ENCODE data around the gene RBM23. TPM values are rescaled to one million over a fixed set of nuclear protein-coding genes. Genes with fewer than 3 reads are reported as not detected.

RBM23 gene
- total and polyA plus RNA-seq, 8 donors, result 64.9 to 133 (median 109) TPM

DNA sequence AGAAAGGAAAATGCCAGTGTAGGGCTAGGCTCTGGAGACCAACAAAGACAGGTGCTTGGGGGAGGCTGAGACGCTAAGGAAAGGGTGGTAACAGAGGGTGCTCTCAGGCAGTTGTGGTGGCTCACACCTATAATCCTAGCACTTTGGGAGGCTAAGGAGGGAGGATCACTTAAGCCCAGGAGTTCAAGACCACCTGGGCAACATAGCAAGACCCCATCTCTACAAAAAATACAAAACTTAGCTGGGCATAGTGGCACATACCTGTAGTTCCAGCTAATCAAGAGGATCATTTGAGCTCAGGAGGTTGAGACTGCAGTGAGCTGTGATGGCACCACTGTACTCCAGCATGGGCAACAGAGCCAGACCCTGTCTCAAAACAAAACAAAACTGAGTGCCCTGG is 23.5 kb downstream of the RBM23 start:
- intact Hi-C loops (cut with DNase I), result no loop called here
- no peak for ATAC-seq
- Histone ChIP-seq H3K27me3 (no peaks in the 10 kb centered on the region), H3K9me3 (no peaks in the 10 kb centered on the region), H3K4me1 (peaks cover 0 to 8% of the 10 kb centered on the region in 2 donors), H3K4me3 (no peak overlapping the region), H3K36me3 (peaks cover 0 to 24% of the 10 kb centered on the region in 2 donors), H3K27ac (no peak overlapping the region)
- no peak for DNase-seq
- TF ChIP-seq, protein P1, sequence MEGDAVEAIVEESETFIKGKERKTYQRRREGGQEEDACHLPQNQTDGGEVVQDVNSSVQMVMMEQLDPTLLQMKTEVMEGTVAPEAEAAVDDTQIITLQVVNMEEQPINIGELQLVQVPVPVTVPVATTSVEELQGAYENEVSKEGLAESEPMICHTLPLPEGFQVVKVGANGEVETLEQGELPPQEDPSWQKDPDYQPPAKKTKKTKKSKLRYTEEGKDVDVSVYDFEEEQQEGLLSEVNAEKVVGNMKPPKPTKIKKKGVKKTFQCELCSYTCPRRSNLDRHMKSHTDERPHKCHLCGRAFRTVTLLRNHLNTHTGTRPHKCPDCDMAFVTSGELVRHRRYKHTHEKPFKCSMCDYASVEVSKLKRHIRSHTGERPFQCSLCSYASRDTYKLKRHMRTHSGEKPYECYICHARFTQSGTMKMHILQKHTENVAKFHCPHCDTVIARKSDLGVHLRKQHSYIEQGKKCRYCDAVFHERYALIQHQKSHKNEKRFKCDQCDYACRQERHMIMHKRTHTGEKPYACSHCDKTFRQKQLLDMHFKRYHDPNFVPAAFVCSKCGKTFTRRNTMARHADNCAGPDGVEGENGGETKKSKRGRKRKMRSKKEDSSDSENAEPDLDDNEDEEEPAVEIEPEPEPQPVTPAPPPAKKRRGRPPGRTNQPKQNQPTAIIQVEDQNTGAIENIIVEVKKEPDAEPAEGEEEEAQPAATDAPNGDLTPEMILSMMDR (IDR thresholded peaks at IDR 0.05), result no peak

DNA sequence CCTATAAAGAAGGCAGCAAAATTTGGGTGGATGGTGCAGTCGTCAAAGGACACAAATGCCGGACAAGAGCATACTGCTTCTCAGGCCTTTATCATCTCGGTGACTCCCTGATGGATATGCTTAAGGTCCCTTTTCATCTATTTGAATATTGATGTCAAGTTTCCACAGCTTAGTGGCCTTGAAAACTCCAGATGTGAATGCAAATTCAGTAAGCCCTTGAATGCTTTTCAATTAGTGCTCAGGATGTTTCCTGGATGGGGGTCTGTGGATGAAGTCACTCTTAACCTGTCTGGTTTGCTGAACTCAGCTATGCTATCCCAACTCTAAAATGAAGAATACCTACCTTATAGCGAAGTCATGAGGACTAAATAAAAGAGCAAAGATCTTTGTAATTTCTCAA is 25.2 kb downstream of the RBM23 start:
- Histone ChIP-seq H3K27ac (no peak overlapping the region), H3K4me3 (no peak overlapping the region), H3K36me3 (peaks cover 0 to 10% of the 10 kb centered on the region in 2 donors), H3K4me1 (no peaks in the 10 kb centered on the region), H3K27me3 (no peaks in the 10 kb centered on the region), H3K9me3 (no peaks in the 10 kb centered on the region)
- TF ChIP-seq, protein P1 (IDR thresholded peaks at IDR 0.05), result no peak
- intact Hi-C loops (cut with DNase I), result no loop called here
- ATAC-seq, result no peak
- no peak for DNase-seq

DNA sequence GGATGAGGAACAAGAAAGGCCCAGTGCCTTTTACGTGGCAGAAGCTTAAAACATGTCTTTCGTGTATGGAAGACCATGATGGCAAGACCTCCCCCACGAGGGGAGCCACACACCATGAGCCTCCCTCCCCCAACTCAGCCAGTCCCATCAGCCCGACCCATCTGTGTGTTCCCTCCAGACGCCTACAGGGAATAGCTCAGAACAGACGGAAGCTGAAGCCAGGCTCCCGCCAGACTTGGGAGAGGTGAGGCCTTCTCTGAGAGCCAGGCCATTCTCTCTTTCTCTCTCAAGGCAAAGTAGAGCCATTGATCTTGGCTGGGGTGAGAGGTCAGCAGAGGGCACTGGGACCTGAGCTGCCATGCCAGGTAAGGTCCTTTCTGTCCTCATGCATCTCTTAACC is 26.5 kb downstream of the RBM23 start:
- Histone ChIP-seq H3K27ac (no peak overlapping the region), H3K27me3 (peaks cover 0 to 2% of the 10 kb centered on the region in 2 donors), H3K9me3 (no peaks in the 10 kb centered on the region), H3K4me3 (no peak overlapping the region), H3K4me1 (peaks cover 0 to under 1% of the 10 kb centered on the region in 2 donors), H3K36me3 (peaks cover 0 to 10% of the 10 kb centered on the region in 2 donors)
- TF ChIP-seq, protein P1 (IDR thresholded peaks at IDR 0.05), result no peak
- intact Hi-C loops (cut with DNase I), result no loop called here
- no peak for ATAC-seq
- DNase-seq, result no peak

DNA sequence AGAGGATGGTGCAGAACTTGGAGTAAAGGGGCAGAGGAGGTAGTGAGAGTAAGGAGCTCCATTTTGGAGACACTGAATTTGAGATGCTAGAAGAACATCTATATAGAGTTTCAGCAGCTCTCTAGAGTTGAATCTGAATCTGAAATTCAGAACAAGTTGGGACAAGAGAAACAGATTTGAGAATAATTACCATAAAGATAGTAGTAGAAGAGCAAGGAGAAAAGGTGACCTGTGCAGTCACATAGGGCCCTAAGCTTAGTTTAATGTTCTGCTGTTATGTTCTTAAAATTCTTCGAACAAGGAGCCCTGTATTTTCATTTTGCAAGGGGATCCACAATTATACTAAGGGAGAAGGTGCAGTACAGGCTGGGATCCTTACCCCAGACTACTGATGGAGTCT is 28.5 kb downstream of the RBM23 start:
- Histone ChIP-seq H3K9me3 (no peaks in the 10 kb centered on the region), H3K36me3 (peaks cover 0 to 10% of the 10 kb centered on the region in 2 donors), H3K4me1 (peaks cover 0 to 15% of the 10 kb centered on the region in 2 donors), H3K4me3 (no peak overlapping the region), H3K27ac (no peak overlapping the region), H3K27me3 (peaks cover 0 to 20% of the 10 kb centered on the region in 2 donors)
- intact Hi-C loops (cut with DNase I), result no loop called here
- ATAC-seq (no peak), DNase-seq (no peak)
- TF ChIP-seq, protein P1 (IDR thresholded peaks at IDR 0.05), result no peak

DNA sequence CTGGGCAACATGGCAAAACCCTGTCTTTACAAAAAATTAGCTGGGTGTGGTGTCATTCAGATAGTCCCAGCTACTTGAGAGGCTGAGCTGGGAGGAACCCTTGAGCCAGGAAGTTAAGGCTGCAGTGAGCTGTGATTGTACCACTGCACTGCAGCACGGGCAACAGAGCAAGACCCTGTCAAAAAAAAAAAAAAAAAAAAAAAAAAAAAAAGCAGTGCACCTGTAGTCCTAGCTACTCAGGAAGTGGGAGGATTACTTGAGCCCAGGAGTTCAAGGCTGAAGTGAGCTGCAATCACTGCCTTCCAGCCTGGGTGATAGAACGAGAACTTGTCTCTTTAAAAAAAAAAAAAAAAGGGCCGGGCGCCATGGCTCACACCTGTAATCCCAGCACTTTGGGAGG is 30.3 kb downstream of the RBM23 start:
- no peak for DNase-seq
- no peak overlapping the region for H3K4me3 ChIP-seq
- H3K4me1 ChIP-seq, result peaks cover 0 to 15% of the 10 kb centered on the region in 2 donors
- peaks cover 0 to 1% of the 10 kb centered on the region in 2 donors for H3K36me3 ChIP-seq
- H3K27ac ChIP-seq, result no peak overlapping the region
- intact Hi-C loops (cut with DNase I), result no loop called here
- peaks cover 0 to 20% of the 10 kb centered on the region in 2 donors for H3K27me3 ChIP-seq
- ATAC-seq, result no peak
- H3K9me3 ChIP-seq, result no peaks in the 10 kb centered on the region
- TF ChIP-seq, protein P1 (IDR thresholded peaks at IDR 0.05), result no peak

All from left lung (tissue), 10 donors.